Astrocyte (in vitro differentiated cells and primary cell): ENCODE measurements around the gene GRK5.

ENCODE experiments used
- EZH2 ChIP-seq: IDR thresholded peaks from 2 replicates; pipeline ENCODE4 v1.6.1; 2012; ENCODE audit warnings: mild to moderate bottlenecking, low read length, inconsistent platforms; ENCODE audit not compliant: insufficient read depth
- TF ChIP-seq, protein P1 (sequence below): IDR thresholded peaks from 2 replicates; pipeline ENCODE4 v1.5.1; 2011; ENCODE audit warnings: low read depth, mild to moderate bottlenecking, inconsistent platforms, low read length, moderate library complexity; ENCODE audit not compliant: insufficient read depth

DNA sequence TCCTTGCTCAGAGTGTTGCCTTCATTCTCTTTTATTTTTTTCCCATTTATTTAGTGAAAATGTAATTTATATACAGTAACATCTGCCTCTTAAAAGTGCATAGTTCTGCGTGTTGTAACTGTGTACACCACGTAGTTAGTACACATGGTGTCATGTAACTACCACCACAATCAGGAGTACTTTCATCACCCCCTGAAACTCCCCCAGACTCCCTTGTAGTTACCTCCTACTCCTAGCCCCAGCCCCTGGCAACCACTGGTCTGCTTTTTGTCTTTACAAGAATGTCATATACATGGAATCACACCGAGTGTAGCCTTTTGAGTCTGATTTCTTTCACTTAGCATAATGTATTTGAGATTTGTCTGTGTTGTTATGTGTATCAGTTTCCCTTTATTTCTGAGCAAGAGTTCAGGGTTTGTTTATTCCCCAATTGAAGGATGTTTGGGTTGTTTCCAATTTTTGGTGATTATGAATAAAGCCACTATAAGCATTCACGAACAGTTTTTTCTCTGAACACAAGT lies 50.6 kb downstream of the GRK5 start:
- TF ChIP-seq, protein P1, sequence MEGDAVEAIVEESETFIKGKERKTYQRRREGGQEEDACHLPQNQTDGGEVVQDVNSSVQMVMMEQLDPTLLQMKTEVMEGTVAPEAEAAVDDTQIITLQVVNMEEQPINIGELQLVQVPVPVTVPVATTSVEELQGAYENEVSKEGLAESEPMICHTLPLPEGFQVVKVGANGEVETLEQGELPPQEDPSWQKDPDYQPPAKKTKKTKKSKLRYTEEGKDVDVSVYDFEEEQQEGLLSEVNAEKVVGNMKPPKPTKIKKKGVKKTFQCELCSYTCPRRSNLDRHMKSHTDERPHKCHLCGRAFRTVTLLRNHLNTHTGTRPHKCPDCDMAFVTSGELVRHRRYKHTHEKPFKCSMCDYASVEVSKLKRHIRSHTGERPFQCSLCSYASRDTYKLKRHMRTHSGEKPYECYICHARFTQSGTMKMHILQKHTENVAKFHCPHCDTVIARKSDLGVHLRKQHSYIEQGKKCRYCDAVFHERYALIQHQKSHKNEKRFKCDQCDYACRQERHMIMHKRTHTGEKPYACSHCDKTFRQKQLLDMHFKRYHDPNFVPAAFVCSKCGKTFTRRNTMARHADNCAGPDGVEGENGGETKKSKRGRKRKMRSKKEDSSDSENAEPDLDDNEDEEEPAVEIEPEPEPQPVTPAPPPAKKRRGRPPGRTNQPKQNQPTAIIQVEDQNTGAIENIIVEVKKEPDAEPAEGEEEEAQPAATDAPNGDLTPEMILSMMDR = no peak
- no peak for TF ChIP-seq EZH2
